ENCODE measurements around the gene H2AZ2.
"Not testable (repeated sequence)": the region's sequence is repeated elsewhere in the genome, so short reads cannot be mapped to it uniquely, and the experiment has no call there.

H2AZ2 gene

DNA sequence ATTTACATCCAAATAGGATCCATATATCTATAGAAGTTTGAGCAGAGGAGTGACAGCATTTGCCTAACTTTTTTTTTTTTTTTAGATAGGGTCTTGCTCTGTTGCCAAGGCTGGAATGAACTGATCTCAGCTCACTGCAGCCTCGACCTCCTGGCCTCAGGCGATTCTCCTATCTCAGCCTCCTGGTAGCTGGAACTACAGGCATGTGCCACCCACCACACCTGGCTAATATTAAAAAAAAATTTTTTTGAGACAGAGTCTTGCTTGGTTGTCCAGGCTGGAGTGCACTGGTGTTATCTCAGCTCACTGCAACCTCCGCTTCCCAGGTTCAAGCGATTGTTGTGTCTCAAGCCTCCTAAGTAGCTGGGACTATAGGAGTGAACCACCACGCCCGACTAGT, 36.3 kb downstream of the H2AZ2 start:
- Mint-ChIP-seq H3K4me3 (no peak overlapping the region), H3K27ac (no peak overlapping the region), H3K36me3 (ENCODE audit: low read depth) (no peaks in the 10 kb centered on the region), H3K9me3 (no peaks in the 10 kb centered on the region), H3K4me1 (no peaks in the 10 kb centered on the region), H3K27me3 (ENCODE audit: low read depth) (no peaks in the 10 kb centered on the region)
- TF ChIP-seq, protein P1, sequence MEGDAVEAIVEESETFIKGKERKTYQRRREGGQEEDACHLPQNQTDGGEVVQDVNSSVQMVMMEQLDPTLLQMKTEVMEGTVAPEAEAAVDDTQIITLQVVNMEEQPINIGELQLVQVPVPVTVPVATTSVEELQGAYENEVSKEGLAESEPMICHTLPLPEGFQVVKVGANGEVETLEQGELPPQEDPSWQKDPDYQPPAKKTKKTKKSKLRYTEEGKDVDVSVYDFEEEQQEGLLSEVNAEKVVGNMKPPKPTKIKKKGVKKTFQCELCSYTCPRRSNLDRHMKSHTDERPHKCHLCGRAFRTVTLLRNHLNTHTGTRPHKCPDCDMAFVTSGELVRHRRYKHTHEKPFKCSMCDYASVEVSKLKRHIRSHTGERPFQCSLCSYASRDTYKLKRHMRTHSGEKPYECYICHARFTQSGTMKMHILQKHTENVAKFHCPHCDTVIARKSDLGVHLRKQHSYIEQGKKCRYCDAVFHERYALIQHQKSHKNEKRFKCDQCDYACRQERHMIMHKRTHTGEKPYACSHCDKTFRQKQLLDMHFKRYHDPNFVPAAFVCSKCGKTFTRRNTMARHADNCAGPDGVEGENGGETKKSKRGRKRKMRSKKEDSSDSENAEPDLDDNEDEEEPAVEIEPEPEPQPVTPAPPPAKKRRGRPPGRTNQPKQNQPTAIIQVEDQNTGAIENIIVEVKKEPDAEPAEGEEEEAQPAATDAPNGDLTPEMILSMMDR (IDR thresholded peaks at IDR 0.05; ENCODE audit: unreplicated experiment in 3 of 3) = no peak

DNA sequence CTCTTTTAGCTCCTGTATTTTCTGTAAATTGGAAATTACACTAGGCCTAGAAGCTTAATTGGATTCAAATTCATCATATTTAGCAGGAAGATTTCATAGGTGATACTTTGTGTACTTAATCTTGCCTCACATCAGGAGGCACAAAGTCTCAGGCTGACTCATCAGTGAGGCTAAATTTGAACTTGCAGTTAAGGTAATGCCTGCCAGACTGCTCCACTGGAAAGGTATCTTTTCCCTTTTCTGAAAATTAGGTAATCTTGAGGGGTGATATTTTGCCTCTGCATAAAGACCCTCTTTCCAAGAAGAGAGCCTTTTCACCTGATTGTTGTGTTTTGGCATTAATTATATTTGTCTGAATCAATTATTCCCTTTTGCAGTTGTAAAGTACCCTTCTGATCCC, 36.8 kb downstream of the H2AZ2 start:
- TF ChIP-seq, protein P1 (IDR thresholded peaks at IDR 0.05; ENCODE audit: unreplicated experiment in 3 of 3) = no peak
- H3K27me3 Mint-ChIP-seq (ENCODE audit: low read depth) = no peaks in the 10 kb centered on the region
- H3K27ac Mint-ChIP-seq = no peak overlapping the region
- H3K4me1 Mint-ChIP-seq = no peaks in the 10 kb centered on the region
- H3K4me3 Mint-ChIP-seq = no peak overlapping the region
- no peaks in the 10 kb centered on the region for H3K9me3 Mint-ChIP-seq
- no peaks in the 10 kb centered on the region for H3K36me3 Mint-ChIP-seq (ENCODE audit: low read depth)

DNA sequence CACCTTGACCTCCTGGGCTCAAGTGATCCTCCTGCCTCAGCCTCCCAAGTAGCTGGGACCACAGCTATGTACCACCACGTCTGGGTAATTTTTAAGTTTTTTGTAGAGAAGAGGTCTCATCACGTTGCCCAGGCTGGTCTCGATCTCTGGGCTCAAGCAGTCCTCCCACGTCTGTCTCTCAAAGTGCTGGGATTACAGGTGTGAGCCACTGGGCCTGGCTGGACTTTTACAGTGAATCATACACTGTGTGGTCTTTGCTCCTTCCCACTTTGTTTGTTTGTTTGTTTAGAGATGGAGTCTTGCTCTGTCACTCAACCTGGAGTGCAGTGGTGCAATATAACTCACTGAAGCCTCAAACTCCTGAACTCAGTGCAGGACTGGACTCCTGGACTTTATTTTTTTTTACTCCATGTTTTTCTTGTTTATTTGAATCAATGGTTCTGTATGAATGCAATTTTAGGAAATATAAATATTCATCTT, 38.9 kb downstream of the H2AZ2 start:
- Mint-ChIP-seq H3K9me3 (no peaks in the 10 kb centered on the region), H3K27me3 (ENCODE audit: low read depth) (no peaks in the 10 kb centered on the region), H3K4me1 (no peaks in the 10 kb centered on the region), H3K4me3 (no peak overlapping the region), H3K27ac (no peak overlapping the region), H3K36me3 (ENCODE audit: low read depth) (no peaks in the 10 kb centered on the region)
- TF ChIP-seq, protein P1 (IDR thresholded peaks at IDR 0.05; ENCODE audit: unreplicated experiment in 3 of 3) = no peak

DNA sequence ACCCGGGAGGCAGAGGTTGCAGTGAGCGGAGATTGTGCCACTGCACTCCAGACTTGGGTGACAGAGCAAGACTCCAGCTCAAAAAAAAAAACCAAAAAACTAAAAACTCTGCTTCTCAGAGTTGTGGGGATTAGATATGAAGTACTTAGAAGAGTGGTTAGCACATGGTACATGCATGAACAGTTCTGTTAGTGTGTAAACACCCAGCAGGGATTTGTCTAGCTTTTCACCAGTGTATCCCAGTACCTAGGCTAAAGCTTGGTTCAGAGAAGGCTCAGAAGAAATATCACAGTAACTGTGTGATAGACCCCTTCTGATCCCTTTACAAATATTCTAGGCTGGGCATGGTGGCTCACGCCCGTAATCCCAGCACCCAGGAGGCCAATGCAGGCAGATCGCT, 41.9 kb downstream of the H2AZ2 start:
- Mint-ChIP-seq H3K27ac (no peak overlapping the region), H3K4me3 (no peak overlapping the region), H3K36me3 (ENCODE audit: low read depth) (peaks cover 22% of the 10 kb centered on the region), H3K27me3 (ENCODE audit: low read depth) (no peaks in the 10 kb centered on the region), H3K9me3 (no peaks in the 10 kb centered on the region), H3K4me1 (no peaks in the 10 kb centered on the region)
- TF ChIP-seq, protein P1 (IDR thresholded peaks at IDR 0.05; ENCODE audit: unreplicated experiment in 3 of 3) = no peak

DNA sequence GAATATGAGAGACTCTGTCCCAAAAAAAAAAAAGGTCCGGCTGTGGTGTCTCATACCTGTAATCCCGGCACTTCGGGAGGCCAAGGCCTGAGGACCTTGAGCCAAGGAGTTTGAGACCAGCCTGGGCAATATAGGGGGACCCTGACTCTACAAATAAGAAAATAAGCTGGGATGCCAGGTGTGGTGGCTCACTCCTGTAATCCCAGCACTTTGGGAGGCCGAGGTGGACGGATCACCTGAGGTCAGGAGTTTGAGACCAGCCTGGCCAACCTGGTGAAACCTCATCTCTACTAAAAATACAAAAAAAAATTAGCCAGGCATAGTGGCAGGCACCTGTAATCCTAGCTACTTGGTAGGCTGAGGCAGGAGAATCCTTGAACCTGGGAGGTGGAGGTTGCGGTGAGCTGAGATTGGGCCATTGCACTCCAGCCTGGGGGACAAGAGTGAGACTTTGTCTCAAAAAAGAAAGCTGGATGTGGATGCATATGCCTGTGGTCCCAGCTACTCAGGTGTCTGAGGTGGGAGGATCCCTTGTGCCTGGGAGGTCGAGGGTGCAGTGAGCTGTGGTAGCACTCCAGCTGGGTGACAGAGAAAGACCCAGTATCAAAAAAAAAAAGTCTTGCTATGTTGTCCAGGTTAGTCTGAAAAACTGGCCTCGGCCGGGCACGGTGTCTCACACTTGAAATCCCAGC, 43.9 kb downstream of the H2AZ2 start:
- H3K4me3 Mint-ChIP-seq; H3K9me3 Mint-ChIP-seq; H3K27me3 Mint-ChIP-seq (ENCODE audit: low read depth); H3K4me1 Mint-ChIP-seq; H3K27ac Mint-ChIP-seq: not testable (repeated sequence)
- peaks cover 39% of the 10 kb centered on the region for H3K36me3 Mint-ChIP-seq (ENCODE audit: low read depth)

DNA sequence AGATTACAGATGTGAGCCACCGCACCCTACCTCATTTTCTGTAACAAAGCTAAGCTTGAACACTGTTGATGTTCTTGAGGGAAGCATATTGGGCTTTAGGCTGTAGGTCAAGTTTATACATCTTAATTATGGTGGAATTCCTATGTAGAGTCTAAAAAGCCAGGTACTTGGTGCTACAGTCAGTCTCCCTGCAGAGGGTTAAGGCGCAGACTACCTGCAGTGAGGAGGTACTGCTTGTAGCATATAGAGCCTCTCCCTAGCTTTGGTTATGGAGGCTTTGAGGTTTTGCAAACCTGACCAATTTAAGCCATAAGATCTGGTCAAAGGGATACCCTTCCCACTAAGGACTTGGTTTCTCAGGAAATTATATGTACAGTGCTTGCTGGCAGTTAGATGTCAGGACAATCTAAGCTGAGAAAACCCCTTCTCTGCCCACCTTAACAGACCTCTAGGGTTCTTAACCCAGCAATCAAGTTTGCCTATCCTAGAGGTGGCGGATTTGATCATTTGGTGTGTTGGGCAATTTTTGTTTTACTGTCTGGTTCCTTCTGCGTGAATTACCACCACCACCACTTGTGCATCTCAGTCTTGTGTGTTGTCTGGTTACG, 45.4 kb downstream of the H2AZ2 start:
- H3K4me3 Mint-ChIP-seq = no peak overlapping the region
- H3K4me1 Mint-ChIP-seq = peaks cover 18% of the 10 kb centered on the region
- no peak overlapping the region for H3K27ac Mint-ChIP-seq
- H3K36me3 Mint-ChIP-seq (ENCODE audit: low read depth) = peaks cover 49% of the 10 kb centered on the region
- TF ChIP-seq, protein P1 (IDR thresholded peaks at IDR 0.05; ENCODE audit: unreplicated experiment in 3 of 3) = no peak
- H3K27me3 Mint-ChIP-seq (ENCODE audit: low read depth) = no peaks in the 10 kb centered on the region
- H3K9me3 Mint-ChIP-seq = no peaks in the 10 kb centered on the region

Measured in nephron (organoid).